H54 (cell line): Measurements from ENCODE around the gene CATSPERB.

Source experiments
- DNase-seq: peaks from one replicate; pipeline ENCODE4 v3.0.0; 2011; ENCODE audit warnings: low spot score, mixed read lengths; ENCODE audit not compliant: insufficient read length
- FAIRE-seq: peaks from 3 replicates; lab custom pipeline; 2011; peaks lifted over from hg19 to GRCh38; lab: Jason Lieb, UNC
- POLR2A ChIP-seq: IDR thresholded peaks from 2 replicates; pipeline ENCODE4 v1.6.1; 2011; ENCODE audit warnings: low read depth, mild to moderate bottlenecking, low read length

CATSPERB gene, protein sequence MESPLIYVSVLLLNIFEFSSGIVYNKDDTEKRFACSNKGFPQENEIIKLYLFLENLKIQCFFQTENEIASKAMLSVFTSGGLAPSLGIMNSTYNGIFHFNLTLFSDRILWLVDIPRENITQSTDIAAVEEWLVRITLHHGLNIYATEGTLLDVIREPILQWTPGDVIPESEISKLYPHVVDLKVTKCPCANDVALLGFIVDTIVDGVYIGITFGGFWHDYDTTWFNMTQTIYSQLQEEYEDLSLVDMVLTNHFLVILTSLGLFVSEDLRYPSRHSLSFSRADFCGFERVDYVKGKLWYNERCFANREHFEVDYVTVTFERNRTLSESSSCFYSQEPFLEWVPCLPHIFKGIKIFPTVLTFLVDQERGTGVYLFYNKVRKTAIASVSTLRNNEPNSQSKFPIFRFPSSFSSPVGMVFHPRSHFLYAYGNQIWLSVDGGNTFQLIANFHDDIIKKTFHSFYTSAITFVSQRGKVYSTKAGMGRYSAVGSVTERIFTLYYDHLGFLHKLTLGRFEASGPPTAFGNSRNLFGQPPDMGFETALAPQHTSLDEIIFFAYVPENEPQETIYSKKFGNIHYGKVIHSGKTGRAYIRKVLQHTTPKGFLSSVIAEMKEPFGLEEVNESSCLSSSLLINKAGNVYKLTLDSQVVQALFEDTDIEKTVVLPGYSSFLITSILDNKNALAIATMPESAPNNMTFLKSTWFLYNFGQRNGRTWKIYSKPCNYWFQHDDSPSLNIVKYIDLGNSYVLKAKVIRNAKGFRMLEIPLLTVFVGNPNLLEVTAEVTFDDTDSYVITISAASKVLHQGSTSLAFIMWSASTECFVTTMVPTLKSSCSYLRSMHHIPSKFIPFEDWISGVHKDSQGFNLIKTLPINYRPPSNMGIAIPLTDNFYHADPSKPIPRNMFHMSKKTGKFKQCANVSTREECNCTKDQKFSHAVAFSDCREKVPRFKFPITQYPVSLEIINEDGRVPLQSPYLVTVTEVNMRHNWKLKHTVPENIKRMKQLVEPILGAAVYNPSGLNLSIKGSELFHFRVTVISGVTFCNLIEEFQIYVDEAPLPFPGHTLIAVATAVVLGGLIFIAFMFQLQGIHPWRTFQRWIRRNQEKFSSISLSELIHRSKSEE

DNA sequence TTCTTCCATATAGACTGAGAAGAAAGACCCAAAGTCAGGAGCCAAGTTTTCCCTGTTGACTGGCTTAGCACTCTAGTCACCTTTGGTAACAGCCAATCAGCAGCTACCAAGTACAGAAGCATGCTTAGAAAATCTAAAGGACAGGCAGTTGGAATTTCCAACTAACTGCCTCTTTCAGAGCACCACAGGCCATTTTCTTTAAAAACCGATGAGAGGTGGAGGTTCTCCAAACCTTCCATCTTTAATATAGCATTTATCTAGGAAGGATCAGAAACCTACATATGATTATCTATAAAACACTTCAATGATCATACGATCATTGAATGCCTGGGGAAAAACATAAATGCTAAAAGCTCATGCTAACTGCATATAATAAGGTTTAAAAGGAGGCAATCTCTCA lies at the start of gene CATSPERB:
Gene CATSPERB, minus strand, starts transcription at position 101 of the 400 bp plus-strand sequence. CDS start 2,607 bp downstream, outside the sequence.
- DNase-seq, result no peak
- TF ChIP-seq POLR2A, result no peak
- no peak for FAIRE-seq

DNA sequence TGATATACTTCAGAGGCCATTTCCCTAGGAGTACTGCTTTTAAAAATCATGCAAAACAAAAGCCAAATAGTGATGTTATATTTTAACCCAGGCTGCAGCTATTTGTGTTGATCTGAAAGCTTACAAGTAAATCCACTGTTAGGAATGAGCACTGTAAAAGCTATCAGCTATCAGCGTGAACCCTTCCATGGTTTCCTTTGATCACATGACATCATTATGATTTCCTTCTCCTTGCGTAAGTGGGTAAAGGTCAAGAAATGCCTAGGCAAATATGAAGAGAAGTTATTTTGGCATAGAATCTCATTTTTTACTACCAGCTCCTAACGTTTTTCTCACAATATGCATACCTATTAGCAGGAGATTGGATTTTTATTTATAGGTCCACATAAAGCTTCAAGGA lies 48.6 kb upstream of the CATSPERB start:
- no peak for TF ChIP-seq POLR2A
- FAIRE-seq, result no peak

DNA sequence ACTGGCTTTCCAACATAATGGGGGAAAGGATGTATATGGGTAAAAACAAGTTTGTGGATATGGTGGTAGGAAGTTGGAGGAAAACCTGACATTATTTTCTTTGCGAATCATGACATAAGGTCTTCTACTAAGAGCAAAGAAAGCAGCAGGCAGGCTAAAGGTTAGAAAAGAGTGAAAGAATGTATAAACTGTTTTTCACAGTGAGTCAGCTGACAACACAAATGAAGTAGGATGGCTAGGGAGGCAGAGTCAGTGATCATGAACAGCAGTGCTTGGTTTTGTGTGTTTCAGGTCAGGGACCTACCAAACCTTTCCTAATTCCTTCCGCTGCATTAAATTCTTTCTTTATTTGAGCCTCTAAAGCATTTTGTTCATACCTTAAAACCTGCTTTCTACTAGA lies 46.3 kb upstream of the CATSPERB start:
- FAIRE-seq, result no peak
- no peak for TF ChIP-seq POLR2A

More for the DNA sequence above, 48.6 kb upstream of the CATSPERB start:
- no peak for DNase-seq

DNA sequence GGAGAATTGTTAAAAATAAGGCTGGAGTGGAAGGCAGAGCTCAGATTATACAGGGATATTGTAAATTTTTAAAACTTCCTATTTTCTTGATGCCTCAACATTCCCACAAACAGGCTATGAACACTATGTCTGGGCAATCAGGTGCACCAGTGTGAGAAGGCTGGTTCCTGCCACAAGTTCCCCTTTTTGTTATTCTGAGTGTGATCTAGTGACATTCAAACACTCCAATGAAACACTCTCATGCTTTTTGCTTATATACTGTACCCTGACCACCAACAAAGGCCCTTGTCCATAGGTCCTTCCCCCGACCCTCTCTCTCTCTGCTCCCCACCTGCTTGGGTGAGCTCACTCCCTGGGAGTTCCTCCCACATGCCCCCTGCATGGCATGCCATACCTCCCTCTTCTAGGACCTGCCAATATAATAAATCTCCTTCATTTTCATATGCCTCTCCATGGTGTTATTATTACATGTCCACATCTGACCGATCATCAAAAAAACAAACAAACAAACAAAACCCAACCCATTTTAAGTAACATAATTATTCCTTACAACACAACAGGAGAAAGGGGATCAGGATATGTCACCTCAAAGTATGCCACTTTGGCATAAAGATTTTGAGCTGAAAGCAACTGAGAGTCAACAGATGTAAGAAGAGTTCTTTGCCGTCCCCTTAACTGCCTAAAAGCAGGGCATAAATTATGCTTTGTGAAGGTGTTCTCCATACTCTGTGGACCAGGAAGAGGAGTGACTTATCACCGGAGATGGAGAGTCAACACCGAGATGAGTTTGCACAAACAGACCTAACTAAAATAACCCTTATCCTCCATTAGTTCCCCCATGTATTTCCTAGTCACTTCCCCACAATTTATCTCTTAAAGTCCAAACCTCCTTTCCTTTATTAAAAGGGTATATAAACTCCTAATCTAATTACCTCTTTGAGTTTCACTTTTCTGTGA lies 42.5 kb upstream of the CATSPERB start:
- TF ChIP-seq POLR2A, result no peak
- FAIRE-seq (no peak), DNase-seq (no peak)

More for the DNA sequence above, 46.3 kb upstream of the CATSPERB start:
- no peak for DNase-seq

DNA sequence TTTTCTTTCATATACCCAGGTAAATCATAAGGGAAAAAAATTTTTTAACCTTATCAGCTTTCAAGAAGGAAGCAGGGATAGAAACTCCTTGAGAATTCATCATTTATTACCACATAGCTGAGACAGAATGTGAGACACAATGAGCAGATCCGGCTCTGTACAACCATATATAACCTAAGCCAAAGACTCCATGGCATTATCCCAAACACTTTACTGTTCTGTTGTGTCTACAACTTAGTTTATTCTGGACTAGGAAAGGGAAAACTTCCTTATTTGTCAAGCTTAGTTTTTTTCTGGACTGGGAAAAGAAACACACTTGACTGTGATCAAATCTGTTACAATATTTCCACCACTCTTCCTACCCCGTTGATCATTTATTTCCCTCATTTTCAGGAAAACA lies 38.3 kb upstream of the CATSPERB start:
- DNase-seq, result no peak
- no peak for FAIRE-seq
- TF ChIP-seq POLR2A, result no peak

DNA sequence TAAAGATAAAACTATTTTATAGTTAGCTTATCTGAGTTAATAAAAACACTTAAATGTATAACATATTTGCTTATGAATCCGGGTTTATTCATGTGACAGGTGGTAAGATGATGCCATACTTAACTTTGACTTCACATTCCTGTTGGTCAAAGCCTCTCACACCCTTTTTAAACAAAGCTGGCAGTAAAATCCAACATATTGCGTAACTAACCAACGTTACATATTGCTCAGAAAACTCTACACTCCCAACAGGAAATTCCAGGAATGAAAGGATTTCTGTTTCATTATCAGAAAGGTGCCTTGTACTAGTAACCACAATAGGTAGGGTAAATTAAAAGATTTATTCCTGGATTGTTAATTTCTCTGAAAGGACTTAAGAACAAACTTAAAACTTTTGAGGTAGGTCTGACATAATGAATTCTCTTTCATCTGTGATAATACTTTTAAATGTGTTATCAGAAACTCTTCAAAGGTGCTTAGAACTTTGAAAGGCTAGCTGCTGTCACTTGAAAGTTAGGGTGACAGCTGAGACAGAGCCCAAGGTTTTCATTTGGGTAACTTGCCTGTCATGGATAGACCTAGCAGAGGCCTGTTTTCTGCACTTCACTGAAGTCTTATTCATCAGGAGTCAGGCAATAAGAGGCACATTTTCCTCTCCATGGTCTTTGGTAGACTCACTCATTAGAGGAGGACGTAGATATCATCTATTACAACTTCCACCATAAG lies 23.8 kb upstream of the CATSPERB start:
- FAIRE-seq (peak; percentile 11), DNase-seq (no peak)

DNA sequence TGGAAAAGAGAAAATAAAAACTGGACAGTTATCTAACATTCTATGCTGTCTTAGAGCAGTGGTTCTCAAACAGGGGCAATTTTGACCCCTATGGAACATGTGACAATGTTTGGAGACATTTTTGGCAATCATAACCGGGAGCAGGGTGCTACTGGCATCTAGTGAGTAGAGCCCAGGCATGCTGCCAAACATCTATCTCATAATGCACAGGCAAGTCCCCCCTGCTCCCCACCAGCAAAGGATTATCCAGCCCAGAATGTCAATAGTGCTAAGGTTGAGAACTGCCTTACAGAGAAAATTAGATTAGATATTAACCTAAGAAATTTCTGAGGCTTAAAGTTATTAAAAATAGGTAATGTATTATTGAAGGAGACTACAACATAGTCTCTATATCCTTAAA lies 22.9 kb upstream of the CATSPERB start:
- no peak for TF ChIP-seq POLR2A
- DNase-seq, result no peak
- FAIRE-seq, result no peak

More for the DNA sequence above, 23.8 kb upstream of the CATSPERB start:
- TF ChIP-seq POLR2A, result no peak

DNA sequence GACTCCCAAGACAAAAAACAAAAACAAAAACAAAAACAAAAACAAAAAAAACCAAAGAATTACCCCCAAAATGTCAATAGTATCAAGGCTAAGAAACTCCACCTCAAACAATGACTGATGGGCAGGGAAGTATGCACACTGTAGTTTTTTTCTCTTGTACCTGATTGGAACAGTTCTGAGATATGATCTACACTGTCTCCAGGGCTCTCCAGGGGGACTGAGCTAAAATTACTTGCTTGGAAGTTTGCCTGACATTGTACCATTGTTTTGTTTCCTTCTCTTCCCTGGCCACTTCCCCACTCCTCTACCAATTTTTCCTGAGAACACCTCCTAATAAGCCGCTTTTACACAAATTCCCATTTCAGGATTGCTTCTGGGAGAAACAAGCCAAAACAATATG lies 22.3 kb upstream of the CATSPERB start:
- DNase-seq (no peak), FAIRE-seq (no peak)
- no peak for TF ChIP-seq POLR2A

DNA sequence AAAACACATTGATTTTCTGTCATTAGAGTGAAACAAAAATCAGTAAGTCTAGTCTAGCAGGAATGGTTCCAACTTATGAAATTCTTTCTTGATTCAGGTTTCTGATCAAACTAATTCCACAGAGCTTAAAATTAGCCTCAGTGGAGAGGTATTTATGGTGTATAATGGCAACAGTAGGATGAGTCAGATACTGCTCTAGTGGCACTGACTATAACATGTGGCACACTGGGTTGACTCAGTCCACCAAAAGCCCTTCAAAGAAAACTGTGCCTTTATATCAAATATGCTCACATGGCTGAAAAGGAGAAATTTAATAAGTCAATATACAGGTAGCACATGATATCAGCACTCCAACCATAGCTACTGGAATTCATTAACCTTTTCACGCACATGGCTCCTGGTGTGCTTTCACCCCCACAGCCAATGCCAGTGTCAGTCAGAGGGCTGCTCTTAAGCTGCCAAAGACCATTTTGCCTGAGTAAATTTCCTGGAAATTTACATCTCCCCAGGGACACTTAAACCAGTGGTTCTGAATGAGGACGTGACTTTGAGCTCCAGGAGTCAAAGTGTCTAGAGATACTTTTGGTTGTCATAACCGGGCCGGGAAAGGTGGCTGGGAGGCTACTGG lies 21.7 kb upstream of the CATSPERB start:
- DNase-seq (no peak), FAIRE-seq (no peak)
- no peak for TF ChIP-seq POLR2A

DNA sequence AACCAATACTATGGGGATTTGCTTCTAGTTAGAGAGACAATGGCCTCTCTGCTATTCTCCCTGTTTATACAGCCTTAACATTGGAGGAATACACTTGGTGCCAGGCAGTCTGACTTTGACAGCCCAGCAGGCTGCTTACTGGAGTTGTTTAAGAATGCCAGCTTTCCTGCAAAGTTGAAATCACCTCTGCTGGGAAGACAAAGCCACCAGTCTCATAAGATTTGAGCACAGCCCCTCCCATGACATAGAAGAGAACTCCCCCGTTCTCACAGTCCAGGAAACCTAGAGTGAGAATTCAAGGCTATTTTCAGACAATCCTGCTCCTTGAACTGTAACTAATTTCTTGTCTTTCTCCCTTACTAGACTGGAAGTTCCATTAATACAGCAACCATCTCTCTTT lies 21.1 kb upstream of the CATSPERB start:
- no peak for TF ChIP-seq POLR2A
- FAIRE-seq, result no peak
- DNase-seq, result no peak

DNA sequence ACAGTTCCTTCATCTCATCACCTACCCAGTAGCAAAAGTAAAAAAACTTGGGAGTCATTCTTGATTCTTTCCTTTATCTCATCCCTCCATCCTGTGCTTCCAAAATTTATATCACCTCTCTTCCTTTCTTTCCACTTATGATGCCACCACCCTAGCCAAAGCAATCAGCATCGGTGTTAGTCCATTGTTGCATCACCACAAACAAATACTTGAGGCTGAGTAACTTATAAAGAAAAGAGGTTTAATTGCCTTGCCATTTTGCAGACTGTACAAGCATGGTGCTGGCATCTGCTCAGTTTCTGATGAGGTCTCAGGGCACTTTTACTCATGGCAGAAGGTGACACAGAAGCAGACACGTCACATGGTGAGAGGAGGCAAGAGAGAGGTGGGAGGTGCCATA lies 19.8 kb upstream of the CATSPERB start:
- DNase-seq (no peak), FAIRE-seq (no peak)

More for the DNA sequence above, 19.8 kb upstream of the CATSPERB start:
- no peak for TF ChIP-seq POLR2A
